NCI-H446 (cell line): ENCODE data around the gene TMSB15C.

Experiments
- DNase-seq, 2 experiments: peaks; one replicate each; lab custom pipeline; 2025; lab: John Stamatoyannopoulos, UW

TMSB15C gene

DNA sequence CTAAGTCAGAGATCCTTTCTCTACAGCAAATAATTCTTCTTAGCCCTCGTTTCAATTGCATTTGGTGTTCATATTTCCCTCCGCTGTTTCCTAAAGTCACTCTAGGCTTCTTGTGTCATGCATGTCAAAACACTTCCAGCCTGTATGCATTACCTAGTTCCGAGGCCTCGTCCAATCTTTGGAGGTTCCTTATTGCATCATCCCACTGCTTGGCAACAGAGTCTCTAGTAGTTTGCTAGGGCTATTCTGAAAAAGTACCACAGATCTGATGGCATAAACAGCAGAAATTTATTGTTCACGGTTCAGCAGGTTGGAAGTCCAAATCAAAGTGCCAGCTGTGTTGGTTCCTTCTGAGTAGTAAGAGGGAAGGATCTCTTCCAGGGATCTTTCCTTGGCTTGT lies 30.4 kb downstream of the TMSB15C start:
- DNase-seq, result no peak

DNA sequence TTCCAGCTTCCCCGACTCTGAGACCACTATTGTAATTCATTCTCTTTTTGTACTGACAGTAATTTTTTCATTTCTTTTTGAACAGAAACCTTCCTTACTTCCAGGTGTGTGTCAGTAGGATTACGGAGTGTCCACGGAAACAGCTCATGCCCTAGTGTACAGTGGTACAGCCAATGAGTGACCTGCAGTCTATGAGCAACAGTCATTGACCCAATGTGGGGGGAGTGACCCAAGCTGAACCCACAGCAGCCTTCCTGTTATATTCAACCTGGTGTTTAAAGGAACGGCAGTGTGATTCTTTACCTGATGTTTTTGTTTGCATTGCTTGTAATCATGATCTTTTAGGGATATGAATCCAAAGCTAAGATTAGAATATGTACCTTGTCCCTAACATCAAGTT lies 35.0 kb downstream of the TMSB15C start:
- no peak for DNase-seq

DNA sequence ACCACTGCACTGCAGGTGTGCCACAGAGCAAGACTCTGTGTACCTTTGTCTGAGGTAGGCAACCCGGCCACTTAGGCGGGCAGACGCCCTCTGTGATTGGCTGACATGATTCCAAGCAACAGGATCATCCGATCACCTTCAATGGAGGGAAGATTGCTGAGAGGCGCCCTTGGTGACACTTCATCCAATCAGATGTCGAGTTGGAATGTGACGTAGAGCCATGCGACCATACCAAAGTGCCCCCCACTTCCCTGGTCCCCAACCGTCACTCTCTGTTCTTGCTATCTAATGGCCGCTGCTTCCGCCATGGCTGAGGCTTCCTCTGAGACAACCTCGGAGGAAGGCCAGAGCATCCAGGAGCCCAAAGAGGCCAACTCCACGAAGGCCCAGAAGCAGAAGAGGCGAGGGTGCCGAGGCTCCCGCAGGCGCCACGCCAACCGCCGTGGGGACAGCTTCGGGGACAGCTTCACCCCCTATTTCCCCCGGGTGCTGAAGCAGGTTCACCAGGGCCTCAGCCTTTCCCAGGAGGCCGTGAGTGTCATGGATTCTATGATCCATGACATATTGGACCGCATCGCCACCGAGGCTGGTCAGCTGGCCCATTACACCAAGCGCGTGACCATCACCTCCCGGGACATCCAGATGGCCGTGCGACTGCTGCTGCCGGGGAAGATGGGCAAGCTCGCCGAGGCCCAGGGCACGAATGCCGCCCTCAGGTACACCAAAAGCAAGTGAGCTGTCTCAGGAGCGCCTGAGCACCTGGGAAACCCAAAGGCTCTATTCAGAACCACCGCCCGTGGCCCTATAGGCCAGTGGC lies 36.1 kb downstream of the TMSB15C start, which contains the start of gene H2BW2:
Gene H2BW2, plus strand, starts transcription at position 268 of the 817 bp plus-strand sequence. Its CDS starts 39 bp downstream, at position 307.
- DNase-seq, result no peak
